DOHH2 (cell line): Measurements from ENCODE around the gene ARHGEF25.

Source experiments
- CTCF ChIP-seq: fragments of 200-600 bp; sonication (generic); IDR thresholded peaks from one replicate; pipeline ENCODE4 v1.5.1; 2014; ENCODE audit warnings: antibody characterized with exemption, mild to moderate bottlenecking, low read depth, low read length; ENCODE audit not compliant: poor library complexity, severe bottlenecking
- EZH2phosphoT487 ChIP-seq: fragments of 200-600 bp; sonication (generic); IDR thresholded peaks from 2 replicates; pipeline ENCODE4 v1.6.1; 2017; ENCODE audit warnings: borderline replicate concordance, mild to moderate bottlenecking, antibody characterized with exemption, low read length, moderate library complexity, mixed read lengths

- TF ChIP-seq CTCF (no peak), EZH2phosphoT487 (no peak)
Measured at GRCh38 chr12:57620936-57621496, 9.8 kb downstream of the ARHGEF25 start.
